WTC11 (cell line): Measurements from ENCODE around the gene RPL41.

Experiments
- ATF2 ChIP-seq: sonication (generic); formaldehyde crosslinking; IDR thresholded peaks from 2 replicates; pipeline ENCODE4 v1.8.1; 2022; ENCODE audit warnings: low read depth, missing genetic modification reagents, borderline replicate concordance
- CTCF ChIP-seq: fragments of 200-600 bp; IDR thresholded peaks from 2 replicates; pipeline ENCODE4 v1.8.0; 2022; ENCODE audit warnings: antibody characterized with exemption
- ESRRA ChIP-seq: sonication (generic); formaldehyde crosslinking; IDR thresholded peaks from 2 replicates; pipeline ENCODE4 v1.8.1; 2022; ENCODE audit warnings: mild to moderate bottlenecking, missing genetic modification reagents, borderline replicate concordance
- FOXP4 ChIP-seq: sonication (generic); formaldehyde crosslinking; IDR thresholded peaks from 2 replicates; pipeline ENCODE4 v1.8.0; 2022; ENCODE audit warnings: mild to moderate bottlenecking, missing genetic modification reagents
- NFYB ChIP-seq: sonication (generic); formaldehyde crosslinking; conservative IDR thresholded peaks from 2 replicates; pipeline ENCODE4 v1.8.0; 2022; ENCODE audit warnings: low read depth, missing genetic modification reagents
- STAT6 ChIP-seq: sonication (generic); formaldehyde crosslinking; conservative IDR thresholded peaks from 2 replicates; pipeline ENCODE4 v1.8.1; 2023; ENCODE audit warnings: mild to moderate bottlenecking, low read depth, missing genetic modification reagents, moderate library complexity
- TEAD1 ChIP-seq: sonication (generic); formaldehyde crosslinking; IDR thresholded peaks from 2 replicates; pipeline ENCODE4 v1.8.0; 2022; ENCODE audit warnings: mild to moderate bottlenecking, missing genetic modification reagents
- USF2 ChIP-seq: sonication (generic); formaldehyde crosslinking; IDR thresholded peaks from 2 replicates; pipeline ENCODE4 v1.8.1; 2023; ENCODE audit warnings: mild to moderate bottlenecking, missing genetic modification reagents, moderate library complexity
- ZBTB43 ChIP-seq: sonication (generic); formaldehyde crosslinking; IDR thresholded peaks from 2 replicates; pipeline ENCODE4 v1.8.1; 2023; ENCODE audit warnings: mild to moderate bottlenecking, missing genetic modification reagents
- ZNF396 ChIP-seq: fragments of 250-450 bp; sonication (Bioruptor Pico); IDR thresholded peaks from 2 replicates; pipeline ENCODE4 v1.8.0; 2021; ENCODE audit warnings: mild to moderate bottlenecking, moderate library complexity, borderline replicate concordance
- ZNF425 ChIP-seq: fragments of 250-450 bp; sonication (Bioruptor Pico); conservative IDR thresholded peaks from 2 replicates; pipeline ENCODE4 v1.9.0; 2021; ENCODE audit warnings: mild to moderate bottlenecking

- TF ChIP-seq CTCF (no peak), STAT6 (CRISPR knock-in tag) (no peak), ATF2 (no peak), NFYB (no peak), ZNF425 (CRISPR knock-in tag) (no peak), ESRRA (no peak), FOXP4 (CRISPR knock-in tag) (no peak), ZNF396 (CRISPR knock-in tag) (no peak), USF2 (no peak), TEAD1 (CRISPR knock-in tag) (no peak), ZBTB43 (CRISPR knock-in tag) (no peak)
Observed at GRCh38 chr12:56087220-56087619, 29.2 kb upstream of the RPL41 start.
